Kidney (tissue), 14 donors: ENCODE data around the gene MTMR10. TPM values are rescaled to one million over a fixed set of nuclear protein-coding genes. Genes with fewer than 3 reads are reported as not detected.

ENCODE experiments used
- DNase-seq, 5 donors: peaks; one replicate each; pipeline ENCODE4 v3.0.0-alpha.2; 2013 to 2020
- FAIRE-seq: peaks from 2 replicates; lab custom pipeline; 2012; peaks lifted over from hg19 to GRCh38; lab: Jason Lieb, UNC
- H3K27ac ChIP-seq, 2 donors: one replicate each; pipeline ENCODE4 v1.7.0; 2013; ENCODE audit warnings: low read depth in 2 of 2, low read length in 2 of 2, inconsistent platforms in 1 of 2
- H3K27me3 ChIP-seq: one replicate; pipeline ENCODE4 v1.7.1; 2013; ENCODE audit warnings: low read length, inconsistent platforms; ENCODE audit not compliant: control insufficient read depth, insufficient read depth
- H3K36me3 ChIP-seq, 3 donors: one replicate each; pipeline versions ENCODE4 v1.7.0 to v1.7.1; 2013; ENCODE audit warnings: low read length in 3 of 3, control low read depth in 1 of 3, inconsistent platforms in 1 of 3; ENCODE audit not compliant: insufficient read depth in 3 of 3, control insufficient read depth in 2 of 3
- H3K4me1 ChIP-seq, 3 donors: one replicate each; pipeline versions ENCODE4 v1.7.0 to v1.7.1; 2013; ENCODE audit warnings: low read length in 3 of 3, inconsistent platforms in 1 of 3, low read depth in 1 of 3; ENCODE audit not compliant: control insufficient read depth in 2 of 3, insufficient read depth in 2 of 3
- H3K4me3 ChIP-seq, 3 donors: one replicate each; pipeline versions ENCODE4 v1.7.0 to v1.8.1; 2013; ENCODE audit warnings: low read length in 3 of 3, control low read depth in 1 of 3, inconsistent platforms in 1 of 3
- H3K9ac ChIP-seq, 3 donors: one replicate each; pipeline versions ENCODE4 v1.7.0 to v1.7.1; 2013; ENCODE audit warnings: low read length in 3 of 3, control low read depth in 1 of 3, inconsistent platforms in 1 of 3
- H3K9me3 ChIP-seq, 3 donors: one replicate each; pipeline versions ENCODE4 v1.7.0 to v1.7.1; 2013; ENCODE audit warnings: low read length in 3 of 3, control low read depth in 1 of 3, inconsistent platforms in 1 of 3; ENCODE audit not compliant: control insufficient read depth in 2 of 3, insufficient read depth in 1 of 3
- CTCF ChIP-seq: IDR thresholded peaks from 3 replicates; pipeline ENCODE4 v1.5.1; 2012; ENCODE audit warnings: mild to moderate bottlenecking, moderate library complexity, borderline replicate concordance; ENCODE audit not compliant: insufficient read depth; ENCODE audit errors: extremely low read depth
- intact Hi-C: fragments of 100-400 bp; cut with DNase I; formaldehyde crosslinking; loops from one replicate; pipeline ENCODE4 v1.11.1; 2022
- polyA plus RNA-seq: library from polyadenylated mRNA; stranded (reverse); fragments of 350-450 nt; fragmentation: Illumina TruSeq; extraction: RNeasy Lipid Tissue Mini Kit (QIAGEN cat#74804); gene quantifications from one replicate; pipeline ENCODE4 v1.2.3, GENCODE V29; 2014; ENCODE audit warnings: low read depth, low replicate concordance; ENCODE audit not compliant: insufficient read depth
- total RNA-seq: library from RNA; stranded (reverse); fragmentation: NEBNext Ultra II Directional; extraction: Animal tissue kit (Norgen Biotek cat#: 25700); gene quantifications from one replicate; pipeline ENCODE4 v1.2.1, GENCODE V29; 2021
- donor health status: control.
- donor health status: control.
- donor health status: control.
- donor health status: control.
- donor health status: control.
- donor health status: DM: yes; HTN: yes; CAD: no.
- donor health status: Normal renal cell carcinoma (clear cell type).

MTMR10 gene
- total and polyA plus RNA-seq, 2 donors from 2014 or later: 26.2 to 70.4 TPM

- H3K36me3 ChIP-seq: no peaks in the 10 kb centered on the region
- no peaks in the 10 kb centered on the region for H3K27me3 ChIP-seq
- no peak overlapping the region for H3K27ac ChIP-seq
- no peak for FAIRE-seq
- no peak overlapping the region for H3K9ac ChIP-seq
- no peak for TF ChIP-seq CTCF
- DNase-seq: peak in 4 of 5 donors; percentile 42 to 62 (median 61)
- peaks cover 5 to 19% (median 11%) of the 10 kb centered on the region in 3 donors for H3K4me1 ChIP-seq
- intact Hi-C loops: no loop called here
- H3K9me3 ChIP-seq: no peaks in the 10 kb centered on the region
- no peak overlapping the region for H3K4me3 ChIP-seq
These were observed 42.7 kb upstream of the MTMR10 start for GRCh38 chr15:31034152-31034551.

GRCh38 chr15:31032961-31033371, 41.5 kb upstream of the MTMR10 start:
- intact Hi-C loops: no loop called here
- Histone ChIP-seq H3K27ac (peak overlapping the region; percentile 28 to 78), H3K4me1 (peaks cover 5 to 19% (median 11%) of the 10 kb centered on the region in 3 donors), H3K4me3 (no peak overlapping the region), H3K27me3 (no peaks in the 10 kb centered on the region), H3K36me3 (no peaks in the 10 kb centered on the region), H3K9ac (no peak overlapping the region), H3K9me3 (no peaks in the 10 kb centered on the region)
- FAIRE-seq (no peak), DNase-seq (peak in 2 of 5 donors; percentile 55 to 71)
- no peak for TF ChIP-seq CTCF

- H3K36me3 ChIP-seq: no peaks in the 10 kb centered on the region
- H3K27ac ChIP-seq: no peak overlapping the region
- intact Hi-C loops: no loop called here
- no peaks in the 10 kb centered on the region for H3K27me3 ChIP-seq
- no peaks in the 10 kb centered on the region for H3K9me3 ChIP-seq
- FAIRE-seq (no peak), DNase-seq (no peak)
- TF ChIP-seq CTCF: no peak
- no peak overlapping the region for H3K9ac ChIP-seq
- H3K4me3 ChIP-seq: no peak overlapping the region
- H3K4me1 ChIP-seq: peaks cover 5 to 19% (median 11%) of the 10 kb centered on the region in 3 donors
These were observed 40.1 kb upstream of the MTMR10 start for GRCh38 chr15:31031471-31032067.
